GM19467 (cell line): ENCODE data around the gene LAMA4.

Experiments used
- ATAC-seq: cut with Tn5 transposase; IDR thresholded peaks from one replicate; pipeline ENCODE4 v1.9.1; 2021; ENCODE audit warnings: mild to moderate bottlenecking, moderate library complexity; ENCODE audit not compliant: unreplicated experiment

The LAMA4 gene

GRCh38 chr6:112193535-112194051 is 60.8 kb downstream of the LAMA4 start:
- no peak for ATAC-seq

GRCh38 chr6:112193117-112193516 is 61.2 kb downstream of the LAMA4 start:
- no peak for ATAC-seq

- ATAC-seq, result no peak
Observed at GRCh38 chr6:112191509-112192020, 62.8 kb downstream of the LAMA4 start.

GRCh38 chr6:112190164-112190563 is 64.2 kb downstream of the LAMA4 start:
- ATAC-seq, result no peak

GRCh38 chr6:112189494-112189893 is 64.9 kb downstream of the LAMA4 start:
- no peak for ATAC-seq

GRCh38 chr6:112188906-112189305 is 65.5 kb downstream of the LAMA4 start:
- no peak for ATAC-seq

GRCh38 chr6:112187736-112188135 is 66.6 kb downstream of the LAMA4 start:
- ATAC-seq, result no peak

GRCh38 chr6:112184951-112185350 is 69.4 kb downstream of the LAMA4 start:
- no peak for ATAC-seq

- no peak for ATAC-seq
Observed at GRCh38 chr6:112183271-112183671, 71.1 kb downstream of the LAMA4 start.

- no peak for ATAC-seq
Observed at GRCh38 chr6:112181130-112181529, 73.2 kb downstream of the LAMA4 start.

- ATAC-seq, result peak; percentile 78
Observed at GRCh38 chr6:112180095-112180820, 74.1 kb downstream of the LAMA4 start.

- ATAC-seq, result no peak
Observed at GRCh38 chr6:112179631-112180030, 74.7 kb downstream of the LAMA4 start.

GRCh38 chr6:112178846-112179245 is 75.5 kb downstream of the LAMA4 start:
- no peak for ATAC-seq

GRCh38 chr6:112177092-112177491 is 77.3 kb downstream of the LAMA4 start:
- ATAC-seq, result no peak

GRCh38 chr6:112176175-112176574 is 78.2 kb downstream of the LAMA4 start:
- ATAC-seq, result no peak

GRCh38 chr6:112173221-112173804 is 81.1 kb downstream of the LAMA4 start:
- ATAC-seq, result no peak

- ATAC-seq, result no peak
Observed at GRCh38 chr6:112172540-112172939, 81.8 kb downstream of the LAMA4 start.

GRCh38 chr6:112169541-112169940 is 84.8 kb downstream of the LAMA4 start:
- no peak for ATAC-seq

- peak; percentile 99 for ATAC-seq
Observed at GRCh38 chr6:112163295-112164257, 90.8 kb downstream of the LAMA4 start.

- no peak for ATAC-seq
Observed at GRCh38 chr6:112160745-112161144, 93.6 kb downstream of the LAMA4 start.

GRCh38 chr6:112156668-112157067 is 97.7 kb downstream of the LAMA4 start:
- no peak for ATAC-seq
